Karpas-422 (cell line): ENCODE data around the gene TRMT112. TPM values are rescaled to one million over a fixed set of nuclear protein-coding genes. Genes with fewer than 3 reads are reported as not detected.
A peak's percentile ranks its signal among the peaks of the same experiment; 100 is the strongest.

Experiments used
- DNase-seq: peaks from one replicate; pipeline ENCODE4 v3.0.0-alpha.2; 2015
- H2AFZ ChIP-seq: fragments of 200-600 bp; sonication (generic); 2 replicates; pipeline ENCODE4 v1.6.1; 2014; ENCODE audit warnings: antibody characterized with exemption, low read length, mixed read lengths
- H3K27ac ChIP-seq: fragments of 200-600 bp; sonication (generic); 2 replicates; pipeline ENCODE4 v1.5.1; 2014; ENCODE audit warnings: mild to moderate bottlenecking, low read length, moderate library complexity
- H3K27me3 ChIP-seq: fragments of 200-600 bp; sonication (generic); 2 replicates; pipeline ENCODE4 v1.6.1; 2014; ENCODE audit warnings: low read length, mixed read lengths
- H3K36me3 ChIP-seq: fragments of 200-600 bp; sonication (generic); 2 replicates; pipeline ENCODE4 v1.6.1; 2014; ENCODE audit warnings: low read length, mixed read lengths; ENCODE audit not compliant: insufficient read depth
- H3K4me1 ChIP-seq: fragments of 200-600 bp; sonication (generic); 2 replicates; pipeline ENCODE4 v1.6.1; 2014; ENCODE audit warnings: mild to moderate bottlenecking, low read length, mixed read lengths
- H3K4me2 ChIP-seq: fragments of 200-600 bp; sonication (generic); 2 replicates; pipeline ENCODE4 v1.6.1; 2014; ENCODE audit warnings: low read length, low read depth, mild to moderate bottlenecking; ENCODE audit not compliant: poor library complexity, severe bottlenecking
- H3K4me3 ChIP-seq: fragments of 200-600 bp; sonication (generic); 2 replicates; pipeline ENCODE4 v1.5.1; 2014; ENCODE audit warnings: mild to moderate bottlenecking, antibody characterized with exemption, low read length, mixed read lengths
- H3K79me2 ChIP-seq: fragments of 200-600 bp; sonication (generic); 2 replicates; pipeline ENCODE4 v1.6.1; 2014; ENCODE audit warnings: mild to moderate bottlenecking, low read length, mixed read lengths
- H3K9ac ChIP-seq: fragments of 200-600 bp; sonication (generic); 2 replicates; pipeline ENCODE4 v1.6.0; 2014; ENCODE audit warnings: low read length
- H3K9me2 ChIP-seq: fragments of 200-600 bp; sonication (generic), shearing (Covaris generic); replicated peaks from 2 replicates; pipeline ENCODE4 v1.6.0; 2014; ENCODE audit warnings: mild to moderate bottlenecking, low read length, moderate library complexity; ENCODE audit not compliant: insufficient read depth
- H3K9me3 ChIP-seq: fragments of 300-700, 200-600 bp; sonication (generic); 2 replicates; pipeline ENCODE4 v1.6.1; 2014; ENCODE audit warnings: low read length, mixed read lengths
- H4K20me1 ChIP-seq: fragments of 200-600 bp; sonication (generic); 2 replicates; pipeline ENCODE4 v1.6.1; 2014; ENCODE audit warnings: mild to moderate bottlenecking, antibody characterized with exemption, low read length, low read depth; ENCODE audit not compliant: insufficient read depth
- total RNA-seq: library from RNA; depleted of rRNA; stranded (reverse); fragments of >200 nt; shearing (Covaris generic); gene quantifications from 2 replicates; pipeline ENCODE4 v1.2.3, GENCODE V29; 2014; ENCODE audit warnings: low replicate concordance

TRMT112 gene
- total RNA-seq, 1 experiment from 2014 or later = 363 TPM

DNA sequence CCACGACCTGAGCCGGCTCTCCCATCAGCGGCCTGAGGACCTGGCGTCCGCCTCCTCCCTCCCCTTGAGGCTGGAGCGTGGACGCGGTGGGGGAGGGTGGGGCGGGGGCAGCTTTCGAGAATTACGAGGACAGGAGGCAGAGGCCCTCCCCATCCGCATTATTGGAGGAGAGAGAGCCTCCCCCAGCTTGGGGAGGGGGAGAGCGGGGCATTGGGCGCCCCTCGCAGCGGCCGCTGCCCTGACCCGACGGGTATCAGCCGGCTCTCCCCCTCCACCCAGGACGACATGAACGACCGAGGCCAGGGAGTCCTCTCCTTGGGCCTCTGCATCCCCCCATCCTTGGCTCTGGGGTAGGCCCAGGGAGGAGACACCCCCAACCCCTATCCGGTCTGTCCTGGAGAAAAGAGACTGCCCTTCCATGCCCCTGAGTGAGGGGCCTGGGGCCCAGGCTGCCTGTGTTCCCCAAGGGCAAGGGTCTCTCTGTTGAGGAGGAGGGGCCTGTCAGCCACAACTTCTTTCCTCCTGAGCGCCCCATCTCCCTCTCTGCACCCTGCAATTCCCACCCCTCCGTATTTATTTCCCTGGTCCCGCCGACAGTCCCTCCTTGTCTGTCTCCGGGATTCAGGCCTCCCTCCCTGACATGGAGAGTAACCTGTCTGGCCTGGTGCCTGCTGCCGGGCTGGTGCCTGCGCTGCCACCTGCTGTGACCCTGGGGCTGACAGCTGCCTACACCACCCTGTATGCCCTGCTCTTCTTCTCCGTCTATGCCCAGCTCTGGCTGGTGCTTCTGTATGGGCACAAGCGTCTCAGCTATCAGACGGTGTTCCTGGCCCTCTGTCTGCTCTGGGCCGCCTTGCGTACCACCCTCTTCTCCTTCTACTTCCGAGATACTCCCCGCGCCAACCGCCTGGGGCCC, 31.2 kb downstream of the TRMT112 start:
- H3K27me3 ChIP-seq = no peaks in the 10 kb centered on the region
- H3K4me3 ChIP-seq = peak overlapping the region; percentile 92
- peak overlapping the region; percentile 82 for H3K9ac ChIP-seq
- peaks cover 22% of the 10 kb centered on the region for H3K4me1 ChIP-seq
- no peaks in the 10 kb centered on the region for H3K9me3 ChIP-seq
- 0 out of 2 replicates have a peak overlapping the region, but pooled peaks have one; percentile 27 for H3K27ac ChIP-seq
- peak overlapping the region; percentile 97 for H3K4me2 ChIP-seq
- no peaks in the 10 kb centered on the region for H3K9me2 ChIP-seq
- H2AFZ ChIP-seq = 0 out of 2 replicates have a peak overlapping the region, but pooled peaks have one; percentile 46
- H4K20me1 ChIP-seq = no peaks in the 10 kb centered on the region
- peaks cover 14% of the 10 kb centered on the region for H3K79me2 ChIP-seq
- peak; percentile 72 for DNase-seq
- H3K36me3 ChIP-seq = 0 out of 2 replicates have a peak, but pooled peaks cover 5% of the 10 kb centered on the region

DNA sequence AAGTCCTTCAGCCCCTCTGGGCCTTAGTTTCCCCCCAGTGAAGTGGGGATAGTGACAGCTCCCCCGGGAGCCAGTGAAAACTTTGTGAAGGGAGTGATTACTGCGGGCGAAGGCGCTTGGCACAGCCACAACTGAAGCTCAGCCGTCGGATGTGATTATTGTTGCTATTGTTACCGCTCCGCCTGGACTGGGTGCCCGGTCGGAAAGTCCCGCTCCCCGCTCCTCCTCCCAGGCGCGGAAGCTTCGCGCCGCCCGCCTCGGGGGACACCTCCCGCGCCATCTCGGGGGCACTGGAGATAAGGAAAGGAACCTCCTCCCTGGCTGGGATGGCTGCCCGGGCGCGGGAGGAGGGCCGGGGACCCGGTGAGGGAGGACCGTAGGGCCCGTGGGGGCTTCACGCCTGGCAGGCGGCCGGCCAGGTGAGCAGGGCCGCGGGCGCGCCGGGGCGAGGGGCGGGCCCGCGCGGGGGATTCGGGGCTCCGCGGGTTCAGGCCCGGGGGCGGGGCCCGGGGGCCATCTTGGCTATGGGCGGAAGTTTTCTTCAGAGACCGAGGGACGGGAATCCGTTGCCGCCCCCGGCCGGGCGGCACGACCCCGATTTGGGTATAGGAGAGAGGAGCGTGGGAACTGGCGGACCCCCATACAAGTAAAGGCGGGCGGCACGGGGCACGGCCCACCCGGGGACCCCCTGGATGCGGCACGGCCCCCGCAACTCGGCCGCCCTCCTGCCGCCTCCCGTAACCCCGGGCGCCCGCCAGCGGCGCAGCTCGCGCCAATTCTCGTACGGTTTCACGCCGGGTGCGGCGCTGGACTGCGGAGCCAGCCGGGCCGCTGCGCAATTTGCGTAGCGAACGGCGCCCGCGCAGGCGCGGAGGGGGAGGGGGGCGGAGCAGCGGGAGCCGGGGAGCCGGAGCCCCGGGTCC, 32.1 kb downstream of the TRMT112 start, which contains the start of gene GPR137:
TSS of gene GPR137 (plus strand) at position 887 of the 923 bp plus-strand sequence. CDS start 677 bp downstream, outside the sequence.
- Histone ChIP-seq H2AFZ (peak within 1 kb of the TSS; percentile 76), H3K9me3 (no peaks in the 10 kb centered on the region), H3K27ac (peak within 1 kb of the TSS; percentile 84), H3K27me3 (no peaks in the 10 kb centered on the region), H3K4me1 (peaks cover 22% of the 10 kb centered on the region), H3K79me2 (peaks cover 14% of the 10 kb centered on the region), H3K4me3 (peak within 1 kb of the TSS; percentile 92), H3K4me2 (peak within 1 kb of the TSS; percentile 97), H4K20me1 (no peaks in the 10 kb centered on the region), H3K36me3 (0 out of 2 replicates have a peak, but pooled peaks cover 5% of the 10 kb centered on the region), H3K9ac (peak within 1 kb of the TSS; percentile 82), H3K9me2 (no peaks in the 10 kb centered on the region)
- peak; percentile 95 for DNase-seq

DNA sequence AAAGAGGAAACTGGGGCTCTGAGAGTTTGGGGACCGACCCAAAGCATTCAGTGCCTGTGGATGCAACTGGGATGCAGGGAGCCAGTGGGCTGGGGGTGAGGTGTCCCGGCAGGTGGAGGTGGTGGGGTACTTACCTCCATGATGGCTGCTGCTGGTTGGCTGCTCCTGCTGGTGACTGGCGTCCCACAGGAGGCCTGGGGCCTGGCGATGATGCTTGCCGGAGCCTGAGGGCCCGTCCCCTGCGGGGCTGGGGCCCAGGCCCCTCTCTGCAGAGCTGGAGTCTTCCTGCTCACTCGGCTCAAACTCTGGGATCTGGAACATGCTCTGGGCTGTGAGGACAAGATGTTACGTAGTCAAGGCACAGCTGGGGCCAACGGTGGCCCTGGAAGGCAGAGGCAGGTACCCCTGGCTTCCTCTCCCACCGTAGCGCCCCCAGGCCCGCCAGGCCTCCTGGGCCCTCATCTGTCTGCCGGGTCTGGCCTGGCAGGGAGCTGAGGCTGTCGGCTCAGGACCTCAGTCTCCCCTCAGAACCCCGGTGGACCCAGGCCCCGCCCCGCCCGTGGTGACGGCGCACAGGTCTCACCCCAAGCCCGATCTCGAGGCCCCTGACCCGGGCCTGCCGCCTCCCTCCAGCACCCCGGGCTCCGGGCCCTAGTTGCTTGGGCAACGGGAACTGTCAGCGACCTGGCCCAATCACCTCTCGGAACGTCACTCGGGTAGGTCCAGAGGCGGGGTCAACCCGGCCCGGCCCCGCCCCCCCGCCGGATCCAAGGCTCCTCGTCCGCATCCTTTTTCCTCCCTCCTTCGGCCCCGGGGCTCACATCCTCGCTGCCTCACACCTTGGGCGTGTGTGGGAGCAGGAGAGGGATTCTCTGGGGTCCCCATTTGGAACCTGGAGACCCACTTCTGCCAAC, 33.1 kb downstream of the TRMT112 start, which contains the start of gene BAD:
TSS of gene BAD (minus strand) at position 618 of the 914 bp plus-strand sequence. CDS start at position 321, 297 bp downstream.
- 0 out of 2 replicates have a peak, but pooled peaks cover 5% of the 10 kb centered on the region for H3K36me3 ChIP-seq
- peak within 1 kb of the TSS; percentile 97 for H3K4me2 ChIP-seq
- peaks cover 14% of the 10 kb centered on the region for H3K79me2 ChIP-seq
- H3K27ac ChIP-seq = peak within 1 kb of the TSS; percentile 84
- no peaks in the 10 kb centered on the region for H3K9me2 ChIP-seq
- H3K9me3 ChIP-seq = no peaks in the 10 kb centered on the region
- no peaks in the 10 kb centered on the region for H4K20me1 ChIP-seq
- no peaks in the 10 kb centered on the region for H3K27me3 ChIP-seq
- H3K9ac ChIP-seq = peak within 1 kb of the TSS; percentile 82
- peak within 1 kb of the TSS; percentile 92 for H3K4me3 ChIP-seq
- H2AFZ ChIP-seq = peak within 1 kb of the TSS; percentile 76
- H3K4me1 ChIP-seq = peaks cover 22% of the 10 kb centered on the region
- DNase-seq = peak; percentile 98

DNA sequence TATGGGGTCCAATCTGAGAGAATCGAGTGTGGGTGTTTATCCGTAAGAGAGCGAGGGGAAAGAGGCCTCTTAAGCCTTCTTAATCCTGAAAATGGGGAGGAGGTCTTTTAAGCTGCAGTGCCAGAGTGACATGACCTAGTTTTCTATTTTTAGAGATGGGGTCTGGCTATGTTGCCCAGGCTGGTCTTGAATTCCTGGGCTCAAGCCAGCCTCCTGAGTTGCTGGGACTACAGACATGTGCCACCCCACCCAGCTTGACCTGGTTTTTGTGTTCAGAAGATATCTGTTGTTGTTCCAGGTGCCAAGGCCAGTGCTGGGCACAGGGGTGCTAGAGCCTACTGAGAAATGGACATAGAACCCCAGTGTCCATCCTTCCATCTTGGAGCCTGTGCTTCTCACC, 34.3 kb downstream of the TRMT112 start:
- H4K20me1 ChIP-seq = no peaks in the 10 kb centered on the region
- H3K27me3 ChIP-seq = no peaks in the 10 kb centered on the region
- DNase-seq = no peak
- peaks cover 22% of the 10 kb centered on the region for H3K4me1 ChIP-seq
- peak overlapping the region; percentile 97 for H3K4me2 ChIP-seq
- no peaks in the 10 kb centered on the region for H3K9me3 ChIP-seq
- H3K36me3 ChIP-seq = 0 out of 2 replicates have a peak, but pooled peaks cover 5% of the 10 kb centered on the region
- H3K4me3 ChIP-seq = 0 out of 2 replicates have a peak overlapping the region, but pooled peaks have one; percentile 92
- no peaks in the 10 kb centered on the region for H3K9me2 ChIP-seq
- no peak overlapping the region for H2AFZ ChIP-seq
- H3K79me2 ChIP-seq = peaks cover 14% of the 10 kb centered on the region
- H3K9ac ChIP-seq = peak overlapping the region; percentile 82
- H3K27ac ChIP-seq = no peak overlapping the region

DNA sequence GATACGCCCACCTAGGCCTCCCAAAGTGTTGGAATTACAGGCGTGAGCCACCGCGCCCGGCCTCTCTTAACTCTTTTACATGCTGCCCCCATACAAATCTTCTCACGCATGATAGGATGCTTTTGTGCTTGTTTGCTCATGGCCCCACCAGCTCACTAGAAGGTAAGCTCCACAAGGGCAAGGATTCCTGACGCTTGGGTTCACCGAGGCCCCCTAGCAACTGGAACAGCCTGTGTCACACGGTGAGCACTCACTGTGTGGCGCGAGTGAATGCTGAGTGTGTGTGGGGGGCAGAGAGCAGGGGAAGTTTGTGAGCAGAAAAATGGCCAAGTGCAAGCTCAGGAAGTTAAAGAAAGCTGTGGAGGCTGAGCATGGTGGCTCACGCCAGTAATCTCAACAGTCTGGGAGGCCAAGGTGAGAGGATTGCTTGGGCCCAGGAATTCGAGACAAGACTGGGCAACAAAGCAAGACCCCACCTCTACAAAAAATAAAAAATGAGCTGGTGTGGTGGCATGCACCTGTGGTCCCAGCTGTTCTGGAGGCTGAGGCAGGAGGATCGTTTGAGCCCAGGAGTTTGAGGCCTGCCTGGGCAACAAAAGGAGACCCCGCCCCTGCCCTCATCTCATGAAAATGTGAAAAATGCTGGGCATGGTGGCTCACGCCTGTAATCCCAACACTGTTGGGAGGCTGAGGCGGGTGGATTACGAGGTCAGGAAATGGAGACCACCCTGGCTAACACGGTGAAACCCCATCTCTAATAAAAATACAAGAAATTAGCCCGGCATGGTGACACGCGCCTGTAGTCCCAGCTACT, 35.2 kb downstream of the TRMT112 start:
- Histone ChIP-seq H3K9me3 (no peaks in the 10 kb centered on the region), H3K27me3 (no peaks in the 10 kb centered on the region), H3K4me3 (no peak overlapping the region), H3K27ac (no peak overlapping the region), H3K79me2 (peaks cover 14% of the 10 kb centered on the region), H3K4me1 (peaks cover 22% of the 10 kb centered on the region), H3K9me2 (no peaks in the 10 kb centered on the region), H3K36me3 (0 out of 2 replicates have a peak, but pooled peaks cover 5% of the 10 kb centered on the region), H2AFZ (no peak overlapping the region), H3K9ac (no peak overlapping the region), H4K20me1 (no peaks in the 10 kb centered on the region), H3K4me2 (no peak overlapping the region)
- DNase-seq = no peak

DNA sequence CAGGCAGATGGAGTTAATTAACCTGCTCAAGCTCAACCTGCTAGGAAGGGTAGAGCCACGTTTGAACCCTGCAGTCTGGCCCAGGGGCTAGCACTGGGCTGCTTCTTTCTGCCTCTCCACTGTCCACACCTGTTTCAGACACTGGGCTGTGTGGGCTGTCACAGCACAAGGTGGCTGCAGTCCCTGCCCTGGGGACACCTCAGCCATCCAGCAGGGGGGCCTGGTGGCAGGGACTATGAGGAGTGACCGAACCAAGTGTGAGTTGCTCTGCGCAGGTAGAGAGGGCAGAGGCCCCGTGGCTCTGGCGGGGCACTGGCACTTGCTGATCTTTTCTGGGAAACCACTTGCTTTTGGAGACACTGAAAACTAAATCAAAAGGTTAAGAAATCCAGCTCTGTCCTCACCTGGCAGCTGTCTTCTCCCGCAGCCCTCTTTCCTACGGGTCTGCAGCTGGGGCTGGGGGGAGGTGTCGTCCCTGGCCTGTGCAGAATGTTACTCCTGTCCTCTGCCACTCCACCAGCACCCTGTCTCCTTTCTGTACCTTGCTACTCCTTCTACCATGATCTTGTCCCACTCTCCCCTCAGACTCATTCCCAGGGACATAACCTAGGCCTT, 38.7 kb downstream of the TRMT112 start:
- no peak overlapping the region for H2AFZ ChIP-seq
- H3K4me3 ChIP-seq = no peak overlapping the region
- DNase-seq = no peak
- no peak overlapping the region for H3K4me2 ChIP-seq
- H3K9me2 ChIP-seq = no peaks in the 10 kb centered on the region
- peaks cover 9% of the 10 kb centered on the region for H3K79me2 ChIP-seq
- H3K36me3 ChIP-seq = 0 out of 2 replicates have a peak, but pooled peaks cover 5% of the 10 kb centered on the region
- no peak overlapping the region for H3K9ac ChIP-seq
- peaks cover 5% of the 10 kb centered on the region for H3K4me1 ChIP-seq
- no peaks in the 10 kb centered on the region for H3K9me3 ChIP-seq
- no peak overlapping the region for H3K27ac ChIP-seq
- H3K27me3 ChIP-seq = no peaks in the 10 kb centered on the region
- no peaks in the 10 kb centered on the region for H4K20me1 ChIP-seq
